OCI-LY1 (cell line): ENCODE data around the gene DHX58.

ENCODE experiments used
- H2AFZ ChIP-seq: fragments of 200-600 bp; sonication (generic), shearing (Covaris generic); 2 replicates; pipeline ENCODE4 v1.6.0; 2014; ENCODE audit warnings: antibody characterized with exemption, mild to moderate bottlenecking, low read length
- H3F3A ChIP-seq: fragments of 200-600 bp; sonication (generic), shearing (Covaris generic); 2 replicates; pipeline ENCODE4 v1.6.0; 2014; ENCODE audit warnings: mild to moderate bottlenecking, antibody characterized with exemption, low read length, moderate library complexity; ENCODE audit not compliant: insufficient read depth
- H3K27ac ChIP-seq: fragments of 200-600 bp; sonication (generic); 2 replicates; pipeline ENCODE4 v1.5.1; 2014; ENCODE audit warnings: low read length, mixed run types, mild to moderate bottlenecking, low read depth; ENCODE audit not compliant: poor library complexity, severe bottlenecking
- H3K27me3 ChIP-seq: fragments of 200-600 bp; sonication (generic); 2 replicates; pipeline ENCODE4 v1.6.0; 2014; ENCODE audit warnings: antibody characterized with exemption, mild to moderate bottlenecking, low read length, moderate library complexity; ENCODE audit not compliant: insufficient read depth
- H3K36me3 ChIP-seq: fragments of 200-600 bp; sonication (generic); 2 replicates; pipeline ENCODE4 v1.6.1; 2014; ENCODE audit warnings: mild to moderate bottlenecking, antibody characterized with exemption, low read length, moderate library complexity, mixed read lengths; ENCODE audit not compliant: insufficient read depth
- H3K4me1 ChIP-seq: fragments of 200-600 bp; sonication (generic); 2 replicates; pipeline ENCODE4 v1.5.1; 2014; ENCODE audit warnings: mild to moderate bottlenecking, low read length, moderate library complexity; ENCODE audit not compliant: insufficient read depth, severe bottlenecking
- H3K4me2 ChIP-seq: fragments of 200-600 bp; sonication (generic), shearing (Covaris generic); 2 replicates; pipeline ENCODE4 v1.6.1; 2014; ENCODE audit warnings: low read length
- H3K4me3 ChIP-seq: fragments of 200-600 bp; sonication (generic); 2 replicates; pipeline ENCODE4 v1.5.1; 2014; ENCODE audit warnings: low read length, low read depth, mild to moderate bottlenecking, mixed read lengths; ENCODE audit not compliant: poor library complexity, severe bottlenecking
- H3K79me2 ChIP-seq: fragments of 200-600 bp; shearing (Covaris generic); 2 replicates; pipeline ENCODE4 v1.6.1; 2016; ENCODE audit warnings: mixed run types, low read length, mixed read lengths; ENCODE audit not compliant: insufficient read depth
- H3K9ac ChIP-seq: fragments of 200-600 bp; sonication (generic), shearing (Covaris generic); 2 replicates; pipeline ENCODE4 v1.6.1; 2014; ENCODE audit warnings: mild to moderate bottlenecking, low read length, mixed read lengths
- H3K9me2 ChIP-seq: fragments of 200-600 bp; sonication (generic), shearing (Covaris generic); 2 replicates; pipeline ENCODE4 v1.6.1; 2014; ENCODE audit warnings: low read depth, mild to moderate bottlenecking, low read length, mixed read lengths
- H3K9me3 ChIP-seq: fragments of 200-600 bp; shearing (Covaris generic); 2 replicates; pipeline ENCODE4 v1.6.1; 2014; ENCODE audit warnings: low read length, mixed read lengths
- H4K20me1 ChIP-seq: fragments of 200-600 bp; sonication (generic), shearing (Covaris generic); 2 replicates; pipeline ENCODE4 v1.6.0; 2016; ENCODE audit warnings: mild to moderate bottlenecking, low read length; ENCODE audit not compliant: insufficient read depth
- EZH2 ChIP-seq: fragments of 200-600 bp; sonication (generic), shearing (Covaris generic); IDR thresholded peaks from 2 replicates; pipeline ENCODE4 v1.8.0; 2017; ENCODE audit warnings: borderline replicate concordance, mixed run types, mild to moderate bottlenecking, antibody characterized with exemption, low read length, moderate library complexity, mixed read lengths
- TF ChIP-seq, protein P1 (sequence below): fragments of 200-600 bp; sonication (generic), shearing (Covaris generic); IDR thresholded peaks from 2 replicates; pipeline ENCODE4 v1.5.1; 2017; ENCODE audit warnings: mild to moderate bottlenecking, antibody characterized with exemption, low read length, moderate library complexity, mixed read lengths

Gene DHX58

DNA sequence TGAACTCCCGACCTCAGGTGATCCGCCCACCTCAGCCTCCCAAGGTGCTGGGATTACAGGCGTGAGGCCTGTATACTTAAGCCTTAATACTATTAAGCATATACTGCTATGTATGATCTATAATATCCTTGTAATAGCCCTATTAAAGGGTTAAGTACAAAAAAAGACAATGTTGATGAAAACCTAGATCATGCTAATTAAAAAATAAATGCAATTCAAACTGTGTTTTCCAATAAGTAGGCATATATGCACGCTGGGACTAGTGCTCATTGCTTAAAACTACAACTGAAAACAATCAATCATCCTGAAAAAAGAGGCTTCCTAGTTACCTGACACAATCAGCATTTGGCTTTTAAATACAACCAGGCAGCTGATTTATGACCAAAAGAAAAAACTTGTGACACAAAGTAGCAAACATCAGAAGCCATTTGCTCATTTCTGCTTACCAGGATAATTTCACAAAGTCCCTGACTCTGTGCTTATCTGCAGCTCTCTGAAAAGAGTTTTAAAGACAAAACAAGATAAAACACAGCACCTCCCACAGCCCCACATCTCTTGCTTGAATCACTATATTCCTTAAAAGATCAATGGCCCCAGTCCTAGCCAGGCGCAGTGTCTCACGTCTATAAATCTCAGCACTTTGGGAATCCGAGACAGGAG, 25.3 kb downstream of the DHX58 start:
- H3K9me2 ChIP-seq: no peaks in the 10 kb centered on the region
- no peaks in the 10 kb centered on the region for H3K36me3 ChIP-seq
- H3K9me3 ChIP-seq: no peaks in the 10 kb centered on the region
- H4K20me1 ChIP-seq: no peaks in the 10 kb centered on the region
- H3K9ac ChIP-seq: no peak overlapping the region
- H3F3A ChIP-seq: no peaks in the 10 kb centered on the region
- no peak for TF ChIP-seq EZH2
- TF ChIP-seq, protein P1, sequence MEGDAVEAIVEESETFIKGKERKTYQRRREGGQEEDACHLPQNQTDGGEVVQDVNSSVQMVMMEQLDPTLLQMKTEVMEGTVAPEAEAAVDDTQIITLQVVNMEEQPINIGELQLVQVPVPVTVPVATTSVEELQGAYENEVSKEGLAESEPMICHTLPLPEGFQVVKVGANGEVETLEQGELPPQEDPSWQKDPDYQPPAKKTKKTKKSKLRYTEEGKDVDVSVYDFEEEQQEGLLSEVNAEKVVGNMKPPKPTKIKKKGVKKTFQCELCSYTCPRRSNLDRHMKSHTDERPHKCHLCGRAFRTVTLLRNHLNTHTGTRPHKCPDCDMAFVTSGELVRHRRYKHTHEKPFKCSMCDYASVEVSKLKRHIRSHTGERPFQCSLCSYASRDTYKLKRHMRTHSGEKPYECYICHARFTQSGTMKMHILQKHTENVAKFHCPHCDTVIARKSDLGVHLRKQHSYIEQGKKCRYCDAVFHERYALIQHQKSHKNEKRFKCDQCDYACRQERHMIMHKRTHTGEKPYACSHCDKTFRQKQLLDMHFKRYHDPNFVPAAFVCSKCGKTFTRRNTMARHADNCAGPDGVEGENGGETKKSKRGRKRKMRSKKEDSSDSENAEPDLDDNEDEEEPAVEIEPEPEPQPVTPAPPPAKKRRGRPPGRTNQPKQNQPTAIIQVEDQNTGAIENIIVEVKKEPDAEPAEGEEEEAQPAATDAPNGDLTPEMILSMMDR: no peak
- no peak overlapping the region for H3K4me3 ChIP-seq
- H3K4me1 ChIP-seq: no peaks in the 10 kb centered on the region
- H3K4me2 ChIP-seq: no peak overlapping the region
- no peaks in the 10 kb centered on the region for H3K79me2 ChIP-seq
- no peaks in the 10 kb centered on the region for H3K27me3 ChIP-seq
- no peak overlapping the region for H2AFZ ChIP-seq
- H3K27ac ChIP-seq: no peak overlapping the region

DNA sequence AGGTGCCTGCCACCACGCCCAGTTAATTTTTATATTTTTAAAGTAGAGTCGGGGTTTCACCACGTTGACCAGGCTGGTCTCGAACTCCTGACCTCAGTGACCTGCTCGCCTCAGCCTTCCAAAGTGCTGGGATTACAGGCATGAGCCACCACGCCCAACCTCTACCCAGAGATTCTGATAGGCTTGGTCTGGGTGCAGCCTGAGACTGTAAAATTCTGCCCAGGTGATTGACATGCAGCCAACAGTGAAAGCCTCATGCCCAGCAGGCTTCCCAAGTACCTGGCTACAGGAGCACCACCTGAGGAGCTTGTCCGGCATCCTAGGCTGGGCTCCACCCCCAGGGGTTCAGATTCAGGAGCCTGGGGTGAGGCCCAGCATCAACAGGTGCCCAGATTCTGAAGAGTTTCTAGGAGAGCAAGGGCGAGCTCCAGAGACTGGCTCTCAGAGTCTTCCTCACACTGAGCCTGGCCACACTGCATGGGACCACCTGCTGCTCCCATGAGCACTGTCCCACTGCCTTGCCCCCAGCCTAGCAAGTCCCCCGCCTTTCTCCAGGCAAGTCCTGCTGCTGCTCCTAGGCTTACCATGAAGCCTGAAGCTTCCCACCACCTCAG, 30.9 kb downstream of the DHX58 start:
- no peaks in the 10 kb centered on the region for H3K4me1 ChIP-seq

DNA sequence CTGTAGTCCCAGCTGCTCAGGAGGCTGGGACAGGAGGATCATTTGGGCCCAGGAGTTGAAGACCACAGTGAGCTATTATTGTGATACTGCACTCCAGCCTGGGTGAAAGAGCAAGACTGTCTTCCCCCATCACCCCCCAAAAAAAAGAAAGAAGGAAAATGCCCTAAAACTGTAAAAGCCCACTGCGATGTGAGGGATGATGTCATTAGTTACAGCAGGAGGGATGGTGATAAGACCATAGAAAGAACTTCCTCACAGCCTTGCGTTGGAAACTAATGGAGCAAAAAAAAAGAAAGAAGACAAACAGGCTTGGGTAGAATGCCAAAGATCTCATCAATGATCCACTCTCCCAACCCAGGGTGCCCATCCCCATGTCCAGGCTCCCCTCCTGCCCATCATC, 33.0 kb downstream of the DHX58 start:
- Histone ChIP-seq H3K4me3 (no peak overlapping the region), H3K36me3 (no peaks in the 10 kb centered on the region), H2AFZ (no peak overlapping the region), H4K20me1 (no peaks in the 10 kb centered on the region), H3F3A (no peaks in the 10 kb centered on the region), H3K9me2 (no peaks in the 10 kb centered on the region), H3K4me2 (no peak overlapping the region), H3K9me3 (no peaks in the 10 kb centered on the region), H3K27me3 (peaks cover 3% of the 10 kb centered on the region; the same call in 1 of the 2 replicates), H3K79me2 (no peaks in the 10 kb centered on the region), H3K4me1 (no peaks in the 10 kb centered on the region), H3K27ac (no peak overlapping the region), H3K9ac (no peak overlapping the region)
- no peak for TF ChIP-seq EZH2
- TF ChIP-seq, protein P1: no peak

More for the DNA sequence above, 30.9 kb downstream of the DHX58 start:
- H3K4me3 ChIP-seq: no peak overlapping the region
- H3K79me2 ChIP-seq: no peaks in the 10 kb centered on the region
- no peak for TF ChIP-seq EZH2
- H3K9me3 ChIP-seq: no peaks in the 10 kb centered on the region
- H3K9ac ChIP-seq: no peak overlapping the region
- no peak overlapping the region for H3K4me2 ChIP-seq
- no peaks in the 10 kb centered on the region for H3K36me3 ChIP-seq
- H3K27me3 ChIP-seq: peaks cover 3% of the 10 kb centered on the region; the same call in 1 of the 2 replicates
- H2AFZ ChIP-seq: no peak overlapping the region
- no peak overlapping the region for H3K27ac ChIP-seq
- no peaks in the 10 kb centered on the region for H4K20me1 ChIP-seq
- H3F3A ChIP-seq: no peaks in the 10 kb centered on the region
- H3K9me2 ChIP-seq: no peaks in the 10 kb centered on the region
